KOPT-K1 (cell line): ENCODE data around the gene PDE10A.

ENCODE experiments used
- H3K27ac ChIP-seq: fragments of 200-600 bp; sonication (generic); 2 replicates; pipeline ENCODE4 v1.5.1; 2016; ENCODE audit warnings: antibody characterized with exemption, mild to moderate bottlenecking, low read depth, low read length; ENCODE audit not compliant: poor library complexity, severe bottlenecking
- H3K36me3 ChIP-seq: fragments of 200-600 bp; sonication (generic); 2 replicates; pipeline ENCODE4 v1.5.1; 2017; ENCODE audit warnings: antibody characterized with exemption, mild to moderate bottlenecking, low read length, moderate library complexity; ENCODE audit not compliant: insufficient read depth
- H3K9me3 ChIP-seq: fragments of 200-600 bp; sonication (generic); 2 replicates; pipeline ENCODE4 v1.5.1; 2017; ENCODE audit warnings: antibody characterized with exemption, low read length, mild to moderate bottlenecking; ENCODE audit not compliant: insufficient read depth, poor library complexity, severe bottlenecking

PDE10A gene

GRCh38 chr6:165300422-165300936 is 362.6 kb downstream of the PDE10A start:
- Histone ChIP-seq H3K36me3 (no peaks in the 10 kb centered on the region), H3K9me3 (no peaks in the 10 kb centered on the region), H3K27ac (no peak overlapping the region)

GRCh38 chr6:165298875-165299274 is 364.2 kb downstream of the PDE10A start:
- no peaks in the 10 kb centered on the region for H3K36me3 ChIP-seq
- H3K27ac ChIP-seq = no peak overlapping the region
- no peaks in the 10 kb centered on the region for H3K9me3 ChIP-seq

- H3K36me3 ChIP-seq = no peaks in the 10 kb centered on the region
- H3K9me3 ChIP-seq = no peaks in the 10 kb centered on the region
- H3K27ac ChIP-seq = no peak overlapping the region
Measured at GRCh38 chr6:165298402-165298801, 364.6 kb downstream of the PDE10A start.

- Histone ChIP-seq H3K9me3 (no peaks in the 10 kb centered on the region), H3K36me3 (no peaks in the 10 kb centered on the region), H3K27ac (no peak overlapping the region)
Measured at GRCh38 chr6:165292657-165293056, 370.4 kb downstream of the PDE10A start.
